ENCODE results near the gene GREB1.

GREB1 gene

GRCh38 chr2:11613297-11613696 lies 79.5 kb downstream of the GREB1 start:
- no peak for DNase-seq

- no peak for DNase-seq
Measured at GRCh38 chr2:11615209-11615608, 81.4 kb downstream of the GREB1 start.

DNA sequence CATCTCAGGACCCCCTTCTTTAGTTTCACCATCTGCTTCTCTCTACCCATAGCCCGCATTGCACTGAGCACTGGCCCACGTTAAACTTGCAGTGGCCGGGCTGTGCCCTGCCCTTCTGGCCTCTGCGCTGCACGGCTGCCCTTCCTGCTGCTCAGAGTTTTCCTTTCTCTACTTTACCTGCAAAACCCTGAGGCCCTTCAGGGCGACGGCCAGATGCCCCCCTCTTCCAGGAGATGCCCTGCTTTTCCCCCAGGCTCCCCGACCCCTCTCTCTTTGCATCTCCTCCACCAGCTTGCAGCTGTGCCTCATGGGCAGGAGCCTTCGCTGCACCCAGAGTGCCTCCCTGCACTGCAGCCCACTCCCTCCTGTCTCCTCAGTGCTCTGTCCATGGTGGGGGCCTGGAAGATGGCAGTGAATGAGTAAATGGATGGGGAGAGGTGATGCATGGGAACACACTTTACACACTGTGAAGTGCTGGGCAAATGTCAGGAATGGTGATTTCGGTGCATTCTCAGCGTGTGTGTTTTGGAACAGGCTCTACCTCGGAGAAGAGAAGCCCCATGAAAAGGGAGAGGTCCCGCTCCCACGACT lies 82.3 kb downstream of the GREB1 start:
- DNase-seq: no peak

GRCh38 chr2:11616851-11617415 lies 83.1 kb downstream of the GREB1 start:
- DNase-seq: no peak

DNA sequence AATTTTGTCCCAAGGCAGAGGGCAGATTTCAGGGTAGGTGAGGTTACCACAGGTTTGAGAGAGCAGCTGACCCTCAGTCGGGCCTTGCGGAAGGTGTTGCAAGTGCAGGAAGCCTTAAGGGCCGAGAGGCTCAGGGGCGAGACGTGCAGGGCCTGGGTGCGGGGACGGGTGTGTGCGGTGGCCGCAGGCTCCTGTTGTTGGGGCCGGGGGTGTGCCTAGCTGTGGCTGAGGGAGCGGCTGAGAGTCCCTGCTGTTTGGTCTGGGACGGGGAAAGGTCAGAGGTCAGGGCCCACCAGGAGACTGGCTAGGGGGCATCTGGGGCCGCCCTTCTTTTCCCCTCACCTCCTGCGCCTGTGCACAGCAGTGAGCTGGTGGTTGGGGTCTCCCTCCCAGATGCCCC lies 83.7 kb downstream of the GREB1 start:
- DNase-seq: no peak

DNA sequence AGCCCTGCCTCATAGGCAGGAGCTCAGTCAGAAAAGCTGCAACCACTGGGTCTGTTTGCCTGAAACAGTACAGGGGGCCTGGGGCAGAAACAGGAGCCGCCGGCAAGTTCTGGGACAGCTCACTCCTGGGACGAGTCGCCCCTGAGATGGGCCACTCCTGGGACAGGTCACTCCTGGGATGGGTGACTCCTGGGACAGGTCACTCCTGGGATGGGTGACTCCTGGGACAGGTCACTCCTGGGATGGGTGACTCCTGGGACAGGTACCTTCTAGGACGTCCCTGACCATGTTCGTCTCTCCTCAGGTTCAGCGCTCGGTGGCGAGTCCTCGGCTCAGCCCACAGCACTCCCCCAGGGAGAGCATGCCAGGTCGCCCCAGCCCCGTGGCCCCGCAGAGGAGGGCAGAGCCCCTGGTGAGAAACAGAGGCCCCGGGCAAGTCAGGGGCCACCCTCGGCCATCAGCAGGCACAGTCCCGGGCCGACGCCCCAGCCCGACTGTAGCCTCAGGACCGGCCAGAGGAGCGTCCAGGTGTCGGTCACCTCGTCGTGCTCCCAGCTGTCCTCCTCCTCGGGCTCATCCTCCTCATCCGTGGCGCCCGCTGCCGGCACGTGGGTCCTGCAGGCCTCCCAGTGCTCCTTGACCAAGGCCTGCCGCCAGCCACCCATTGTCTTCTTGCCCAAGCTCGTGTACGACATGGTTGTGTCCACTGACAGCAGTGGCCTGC lies 84.3 kb downstream of the GREB1 start:
- no peak for DNase-seq

GRCh38 chr2:11618708-11619062 lies 84.8 kb downstream of the GREB1 start:
- no peak for DNase-seq

DNA sequence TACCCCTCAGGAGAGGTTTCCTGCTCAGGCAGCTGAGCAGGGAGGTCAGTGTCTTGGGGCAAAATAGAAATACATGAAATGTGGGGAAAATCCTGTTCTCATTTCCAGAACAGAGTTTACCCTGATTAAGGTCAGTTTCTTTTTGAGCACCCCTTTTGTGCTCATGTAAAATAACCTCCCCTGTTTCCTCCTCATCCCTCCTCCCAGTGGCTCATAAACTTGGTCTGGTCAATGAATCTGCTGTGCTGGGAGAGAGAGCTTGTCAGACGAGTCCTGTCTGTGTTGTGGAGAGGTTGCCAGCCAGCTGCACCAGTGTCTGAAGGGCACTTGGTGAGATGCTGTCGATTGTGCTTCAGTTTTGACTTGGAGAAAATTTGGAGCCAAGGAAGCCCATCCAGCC lies 87.6 kb downstream of the GREB1 start:
- no peak for DNase-seq

- no peak for DNase-seq
Measured at GRCh38 chr2:11622611-11623010, 88.8 kb downstream of the GREB1 start.

DNA sequence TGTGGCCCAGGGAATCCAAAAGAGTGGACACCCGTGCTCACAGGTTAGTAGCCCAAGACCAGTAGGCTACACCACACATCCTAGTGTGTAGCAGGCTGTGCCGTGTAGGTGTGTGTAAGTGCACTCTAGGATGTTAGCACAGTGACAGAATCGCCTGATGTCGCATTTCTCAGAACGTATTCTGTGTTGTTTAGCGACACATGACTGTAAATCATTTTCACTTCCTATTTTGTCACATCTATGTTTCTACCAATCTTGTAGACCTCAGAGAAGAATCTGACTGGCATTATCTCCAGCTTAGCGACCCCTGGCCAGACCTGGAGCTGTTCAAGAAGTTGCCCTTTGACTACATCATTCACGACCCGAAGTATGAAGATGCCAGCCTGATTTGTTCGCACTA lies 91.0 kb downstream of the GREB1 start:
- no peak for DNase-seq

DNA sequence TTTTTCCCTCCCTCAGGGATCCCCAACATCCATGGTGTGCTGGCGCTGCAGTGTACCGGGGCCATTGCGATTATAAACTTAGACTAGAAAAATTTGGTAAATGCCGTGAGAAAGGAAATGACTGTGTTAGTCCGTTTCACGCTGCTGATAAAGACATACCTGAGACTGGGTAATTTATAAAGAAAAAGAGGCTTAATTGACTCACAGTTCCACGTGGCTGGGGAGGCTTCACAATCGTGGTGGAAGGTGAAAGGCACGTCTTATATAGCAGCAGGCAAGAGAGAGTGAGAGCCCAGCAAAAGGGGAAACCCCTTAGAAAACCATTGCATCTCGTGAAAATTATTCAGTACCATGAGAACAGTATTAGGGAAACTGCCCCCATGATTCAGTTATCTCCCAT lies 91.8 kb downstream of the GREB1 start:
- DNase-seq: no peak

DNA sequence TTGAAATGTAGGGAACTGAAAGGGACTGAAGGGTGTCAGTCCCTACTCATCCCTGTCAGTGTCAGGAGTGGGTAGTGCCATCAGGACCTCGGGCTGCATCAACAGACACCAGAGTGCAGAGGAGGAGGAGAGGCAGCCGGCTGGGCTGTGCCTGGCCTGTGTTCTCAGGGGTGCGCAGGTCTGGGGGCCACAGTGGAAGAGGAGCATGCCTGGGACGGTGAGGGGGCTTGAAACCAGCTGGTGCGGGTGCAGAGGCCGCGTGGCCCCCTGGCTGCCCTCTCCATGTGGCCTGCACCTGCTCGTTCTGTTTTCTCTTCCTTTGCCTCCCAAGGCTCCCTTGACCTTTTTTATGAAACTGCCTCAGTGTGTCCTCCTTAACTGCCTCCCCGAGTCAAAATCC lies 94.8 kb downstream of the GREB1 start:
- no peak for DNase-seq

DNA sequence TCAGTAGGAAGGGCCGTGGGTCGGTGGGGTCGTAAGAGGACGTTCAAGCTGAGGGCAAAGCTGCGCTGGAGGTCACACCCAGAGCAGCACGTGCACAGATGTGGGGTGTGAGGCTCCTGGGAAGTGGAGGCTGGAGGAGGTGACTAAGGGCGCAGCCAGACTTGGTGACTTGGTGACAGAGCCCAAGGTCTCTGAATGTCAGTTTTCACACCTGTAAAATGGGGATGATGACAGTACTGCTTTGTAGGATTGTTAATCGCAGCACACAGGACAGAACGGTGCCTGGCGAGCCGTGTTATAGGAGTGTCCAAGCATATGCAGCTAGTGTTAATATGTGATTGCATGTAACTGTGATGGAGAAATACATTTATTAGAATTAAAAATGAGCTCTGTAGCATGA lies 95.4 kb downstream of the GREB1 start:
- no peak for DNase-seq

- no peak for DNase-seq
Measured at GRCh38 chr2:11629851-11630250, 96.0 kb downstream of the GREB1 start.

DNA sequence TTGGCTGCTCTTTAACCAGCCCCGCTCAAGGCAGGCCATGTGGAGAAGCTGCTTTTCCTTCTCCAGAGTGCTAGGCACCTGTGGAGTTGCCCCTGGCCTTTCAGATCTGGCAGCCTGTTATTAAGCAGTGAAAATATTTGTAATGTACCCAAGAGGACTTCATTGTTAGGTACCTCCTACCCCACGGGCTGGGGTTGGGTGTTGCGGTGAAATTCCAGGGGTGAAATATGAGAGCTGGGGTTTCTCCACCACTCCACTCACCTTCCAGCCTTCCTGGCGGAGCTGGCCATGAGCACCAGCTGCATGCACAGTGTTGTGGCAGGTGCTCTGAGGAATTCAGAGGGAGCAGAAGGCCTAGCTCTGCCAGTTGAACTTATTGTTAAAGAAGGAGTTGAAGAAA lies 97.0 kb downstream of the GREB1 start:
- DNase-seq: no peak

- no peak for DNase-seq
Measured at GRCh38 chr2:11631462-11631861, 97.6 kb downstream of the GREB1 start.

DNA sequence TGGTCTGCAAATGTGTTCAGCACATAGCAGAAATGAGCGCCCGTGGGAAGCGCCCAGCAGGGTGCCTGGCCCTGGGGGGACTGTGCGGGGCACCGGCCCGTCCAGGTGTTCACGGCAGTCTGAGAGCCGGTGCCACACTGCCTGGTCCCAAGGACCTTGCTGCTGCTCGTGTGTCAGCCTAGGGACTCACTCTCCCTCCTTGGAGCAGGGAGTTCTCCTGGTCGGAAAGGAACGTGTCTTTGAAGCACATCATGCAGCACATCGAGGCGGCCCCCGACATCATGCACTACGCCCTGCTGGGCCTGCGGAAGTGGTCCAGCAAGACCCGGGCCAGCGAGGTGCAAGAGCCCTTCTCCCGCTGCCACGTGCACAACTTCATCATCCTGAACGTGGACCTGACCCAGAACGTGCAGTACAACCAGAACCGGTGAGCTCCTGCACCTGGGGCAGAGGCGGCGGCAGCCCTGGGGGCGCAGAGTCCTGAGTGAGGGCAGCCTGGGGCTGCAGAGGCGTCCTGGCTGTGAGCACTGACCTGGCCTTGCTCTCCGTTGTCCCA lies 100.2 kb downstream of the GREB1 start:
- no peak for DNase-seq

GRCh38 chr2:11634584-11634983 lies 100.7 kb downstream of the GREB1 start:
- no peak for DNase-seq

GRCh38 chr2:11635141-11635540 lies 101.3 kb downstream of the GREB1 start:
- no peak for DNase-seq

GRCh38 chr2:11636593-11637295 lies 102.9 kb downstream of the GREB1 start:
- DNase-seq: no peak

DNA sequence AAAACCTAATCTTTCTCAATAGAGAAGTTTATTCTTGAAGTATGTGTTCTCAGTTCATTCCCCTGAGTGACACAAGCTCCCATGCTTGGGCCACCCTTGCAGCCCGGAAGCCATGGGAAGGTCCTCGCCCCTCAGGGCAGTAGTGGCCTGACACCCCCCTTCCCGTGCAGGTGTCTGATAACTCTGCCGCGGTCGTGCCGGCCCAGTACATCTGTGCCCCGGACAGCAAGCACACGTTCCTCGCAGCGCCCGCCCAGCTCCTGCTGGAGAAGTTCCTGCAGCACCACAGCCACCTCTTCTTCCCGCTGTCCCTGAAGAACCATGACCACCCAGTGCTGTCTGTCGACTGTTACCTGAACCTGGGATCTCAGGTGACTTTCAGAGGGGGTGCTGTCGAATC lies 103.7 kb downstream of the GREB1 start:
- DNase-seq: no peak

DNA sequence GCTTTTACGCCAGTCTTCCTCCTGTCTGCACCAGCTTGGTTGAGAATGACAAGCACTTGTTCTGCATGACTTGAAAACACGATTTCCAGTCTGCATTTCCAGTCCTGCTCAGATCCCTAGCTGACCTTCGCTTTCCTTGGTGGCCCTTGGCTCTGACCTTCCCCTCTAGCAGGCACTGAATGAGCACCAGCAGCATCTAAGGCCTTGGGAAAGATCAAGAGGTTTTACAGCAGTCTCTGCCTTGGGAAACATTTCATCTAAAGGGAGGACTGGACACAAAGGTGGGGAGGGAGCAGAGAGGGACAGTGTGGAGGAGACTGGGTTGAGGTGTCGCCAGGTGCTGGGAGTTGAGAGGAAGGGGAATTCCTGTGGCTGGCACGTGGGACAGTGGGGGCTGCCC lies 105.7 kb downstream of the GREB1 start:
- no peak for DNase-seq

GRCh38 chr2:11640132-11640531 lies 106.3 kb downstream of the GREB1 start:
- no peak for DNase-seq

GRCh38 chr2:11642972-11643371 lies 109.1 kb downstream of the GREB1 start:
- no peak for DNase-seq

Data from activated CD4-positive, alpha-beta T cell treated with anti-CD3 and anti-CD28 coated beads, Interleukin-2, amount 50 U/mL, for 48 hours (primary cell).